Midbrain (tissue), 1 donor: ENCODE results near the gene TCF3.

Experiments
- DNase-seq: peaks from one replicate; lab custom pipeline; 2025; lab: John Stamatoyannopoulos, UW

TCF3 gene

DNA sequence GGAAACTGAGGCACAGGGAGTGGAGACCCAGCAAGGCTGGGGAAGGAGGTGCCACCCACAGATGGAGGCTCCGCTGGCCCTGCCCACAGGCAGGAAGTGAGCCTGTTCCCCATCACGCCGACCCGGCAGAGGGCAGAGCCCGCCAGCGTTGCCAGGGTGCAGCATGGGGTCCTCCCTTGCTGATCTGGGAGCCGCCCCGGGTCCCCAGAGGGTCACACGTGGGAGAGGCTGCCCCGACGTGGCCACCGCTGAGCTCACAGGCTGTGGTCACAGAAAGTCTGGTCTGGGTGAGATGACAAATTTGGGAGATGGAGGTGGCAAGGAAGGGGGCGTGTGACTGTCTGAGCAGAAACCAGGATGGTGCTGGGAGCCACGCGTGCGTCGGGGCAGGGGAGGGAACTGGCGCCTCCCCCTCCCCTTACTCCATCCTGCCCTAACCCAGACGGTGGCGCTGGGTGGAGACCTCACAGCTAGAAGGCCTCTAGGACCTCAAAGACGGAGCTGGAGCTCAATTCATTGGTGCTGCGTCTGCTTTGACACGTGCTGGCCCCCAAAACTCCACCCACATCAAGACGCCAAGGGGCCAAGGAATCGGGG is 92.0 kb downstream of the TCF3 start:
- no peak for DNase-seq
